Activated CD4-positive, CD25-positive, alpha-beta regulatory T cell treated with anti-CD3 and anti-CD28 coated beads, Interleukin-2, amount 50 U/mL, for 16 hours (primary cell): ENCODE results near the gene HIVEP1.

ENCODE experiments used
- DNase-seq: peaks from one replicate; pipeline ENCODE4 v3.0.0-alpha.2; 2020; ENCODE audit warnings: low read depth, low spot score

HIVEP1 gene

DNA sequence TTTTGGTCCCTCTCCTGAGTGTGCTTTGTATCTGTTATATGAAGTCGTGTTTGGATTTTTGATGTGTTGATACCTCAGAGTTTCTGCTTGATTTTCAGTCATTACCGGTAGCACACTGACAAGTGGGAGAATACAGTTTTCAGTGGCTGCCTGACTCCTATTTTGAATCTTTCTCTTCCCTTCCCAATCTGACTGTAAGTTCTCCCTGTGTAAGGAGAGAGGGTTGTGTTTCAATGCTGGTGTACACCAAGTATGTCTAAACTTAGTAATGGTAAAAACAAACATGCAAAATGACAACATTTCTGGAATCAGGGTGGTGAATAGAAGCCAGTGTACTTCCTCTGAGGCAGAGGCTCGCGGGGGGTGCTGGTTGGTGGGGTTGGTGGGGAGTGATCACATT, 103.4 kb downstream of the HIVEP1 start:
- DNase-seq, result no peak

DNA sequence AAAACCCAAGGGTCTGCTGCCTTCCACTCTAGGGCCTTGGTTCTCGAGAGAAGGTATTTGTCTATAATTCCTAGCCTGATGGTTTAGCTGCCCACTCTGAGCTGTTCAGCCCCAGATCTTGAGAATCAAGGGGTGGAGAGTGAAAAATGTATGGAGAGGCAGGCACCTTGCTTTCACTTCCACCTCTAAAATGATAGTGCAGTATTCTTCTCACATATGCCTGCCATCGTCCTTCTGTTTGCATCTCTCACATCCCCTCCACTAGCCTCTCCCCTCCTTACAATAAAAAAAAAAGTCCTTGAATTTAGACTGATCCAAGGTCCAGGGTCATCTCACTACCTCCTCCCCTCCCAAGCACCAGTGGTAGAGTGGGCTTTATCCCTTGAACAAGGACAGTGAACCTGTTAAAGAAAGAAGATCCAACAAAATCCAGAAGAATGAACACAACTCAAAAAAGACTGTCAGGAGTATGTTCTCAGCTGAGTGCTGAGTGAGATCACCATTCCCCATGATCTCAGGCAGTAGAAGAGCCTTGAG, 104.2 kb downstream of the HIVEP1 start:
- no peak for DNase-seq

DNA sequence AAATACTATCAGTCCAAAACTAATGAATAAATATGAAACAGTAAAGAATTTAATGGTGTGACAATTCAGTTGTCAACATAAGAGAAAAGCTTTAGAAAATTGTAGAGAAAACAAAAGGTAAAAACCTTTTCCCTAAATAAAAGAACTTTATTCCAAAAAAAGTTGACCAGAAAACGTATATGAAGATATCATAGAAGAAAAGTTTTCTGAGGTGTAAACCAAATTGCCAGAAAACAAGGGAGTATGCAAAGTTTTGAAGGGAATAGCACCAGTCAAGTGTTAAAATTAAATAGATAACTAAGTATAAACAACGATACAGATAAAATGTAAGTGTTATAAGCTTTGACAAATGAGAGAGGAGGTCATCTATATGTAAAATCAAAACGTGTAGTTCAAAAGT, 104.9 kb downstream of the HIVEP1 start:
- DNase-seq, result no peak

DNA sequence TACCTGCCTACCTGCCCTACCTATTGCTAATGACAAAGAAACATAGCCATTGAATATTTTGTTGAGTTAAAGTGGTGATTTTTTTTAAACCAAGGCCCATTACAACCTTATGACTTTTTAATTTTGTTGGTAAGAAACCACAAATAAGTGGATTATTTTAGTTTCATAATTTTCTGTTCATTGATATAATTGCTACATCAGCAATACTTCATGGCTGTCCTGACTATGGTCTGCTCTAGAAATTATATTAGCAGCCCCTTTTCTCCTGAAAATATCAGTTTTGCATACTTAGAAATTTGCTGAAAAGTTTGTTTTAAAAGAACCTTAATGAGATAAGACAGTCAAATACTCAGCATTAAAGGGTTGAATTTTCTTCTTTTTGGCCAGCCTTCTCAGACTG, 106.5 kb downstream of the HIVEP1 start:
- no peak for DNase-seq

DNA sequence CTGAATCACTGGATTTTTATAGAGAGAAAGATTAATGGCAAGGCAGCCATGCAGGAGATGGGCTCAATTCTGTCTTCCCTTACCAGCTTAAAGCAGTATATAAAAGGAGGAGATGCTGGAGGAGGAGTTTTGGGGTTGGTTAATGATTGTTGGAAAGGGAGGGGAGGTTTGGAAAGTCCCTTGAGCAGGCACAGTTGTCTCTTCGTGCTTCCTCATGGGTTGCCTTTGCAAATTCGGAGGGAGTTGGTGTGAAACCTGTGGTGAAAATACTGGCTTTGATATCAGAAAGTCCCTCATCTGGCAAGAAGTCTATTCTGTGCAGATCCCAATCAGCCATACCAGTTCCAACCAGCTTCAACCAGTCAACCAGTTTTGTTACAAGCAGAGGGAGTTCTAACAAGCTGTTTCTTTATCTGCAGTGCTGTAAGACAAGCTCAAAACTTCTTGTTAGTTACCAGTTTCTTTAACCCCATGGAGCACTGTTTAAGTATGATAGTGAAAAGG, 107.0 kb downstream of the HIVEP1 start:
- no peak for DNase-seq

DNA sequence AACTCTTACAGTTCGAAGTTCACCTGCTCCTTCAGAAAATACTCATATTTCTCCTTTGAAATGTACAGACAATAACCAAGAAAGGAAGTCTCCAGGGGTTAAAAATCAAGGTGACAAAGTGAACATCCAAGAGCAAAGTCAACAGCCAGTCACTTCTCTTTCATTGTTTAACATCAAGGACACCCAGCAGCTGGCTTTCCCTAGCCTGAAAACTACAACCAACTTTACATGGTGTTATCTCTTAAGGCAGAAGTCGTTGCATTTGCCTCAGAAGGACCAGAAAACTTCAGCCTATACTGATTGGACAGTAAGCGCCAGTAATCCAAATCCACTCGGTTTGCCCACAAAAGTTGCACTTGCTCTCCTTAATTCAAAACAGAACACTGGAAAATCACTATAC, 113.3 kb downstream of the HIVEP1 start:
- no peak for DNase-seq

DNA sequence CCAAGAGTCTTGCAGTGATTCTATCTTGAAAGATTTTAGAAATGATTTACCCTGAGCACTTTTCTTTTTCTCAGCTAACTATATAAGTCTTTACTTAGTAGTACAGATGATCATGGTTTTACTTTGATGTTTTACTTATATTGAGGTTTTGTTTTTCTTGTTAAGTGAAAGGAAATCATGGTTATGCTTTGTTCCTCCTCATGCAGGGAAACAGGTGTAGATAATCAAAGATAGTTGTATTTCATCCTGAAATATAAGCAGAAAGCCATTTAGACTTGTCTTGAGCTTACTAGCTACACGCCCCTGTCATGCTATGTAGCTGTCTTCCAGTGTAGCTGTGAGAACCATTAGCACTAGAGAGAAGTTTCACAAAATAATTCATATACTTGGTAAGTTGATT, 113.9 kb downstream of the HIVEP1 start:
- no peak for DNase-seq

DNA sequence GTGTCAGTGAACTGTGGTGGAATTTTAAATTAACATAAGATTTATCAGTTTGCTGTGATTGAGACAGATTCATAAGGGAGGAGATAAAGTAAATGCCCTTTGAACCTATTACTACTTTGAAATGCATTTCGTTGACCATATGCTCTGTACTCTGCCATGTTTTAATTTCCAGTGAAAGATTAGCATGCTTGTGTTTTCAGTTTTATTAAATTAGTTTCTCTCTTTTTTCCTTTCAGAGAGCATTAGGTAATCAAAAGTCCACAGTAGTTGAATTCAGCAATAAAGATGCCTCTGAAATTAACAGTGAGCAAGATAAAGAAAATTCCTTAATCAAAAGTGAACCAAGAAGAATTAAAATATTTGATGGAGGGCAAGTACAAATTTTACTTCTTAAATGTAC, 117.4 kb downstream of the HIVEP1 start:
- DNase-seq, result no peak

DNA sequence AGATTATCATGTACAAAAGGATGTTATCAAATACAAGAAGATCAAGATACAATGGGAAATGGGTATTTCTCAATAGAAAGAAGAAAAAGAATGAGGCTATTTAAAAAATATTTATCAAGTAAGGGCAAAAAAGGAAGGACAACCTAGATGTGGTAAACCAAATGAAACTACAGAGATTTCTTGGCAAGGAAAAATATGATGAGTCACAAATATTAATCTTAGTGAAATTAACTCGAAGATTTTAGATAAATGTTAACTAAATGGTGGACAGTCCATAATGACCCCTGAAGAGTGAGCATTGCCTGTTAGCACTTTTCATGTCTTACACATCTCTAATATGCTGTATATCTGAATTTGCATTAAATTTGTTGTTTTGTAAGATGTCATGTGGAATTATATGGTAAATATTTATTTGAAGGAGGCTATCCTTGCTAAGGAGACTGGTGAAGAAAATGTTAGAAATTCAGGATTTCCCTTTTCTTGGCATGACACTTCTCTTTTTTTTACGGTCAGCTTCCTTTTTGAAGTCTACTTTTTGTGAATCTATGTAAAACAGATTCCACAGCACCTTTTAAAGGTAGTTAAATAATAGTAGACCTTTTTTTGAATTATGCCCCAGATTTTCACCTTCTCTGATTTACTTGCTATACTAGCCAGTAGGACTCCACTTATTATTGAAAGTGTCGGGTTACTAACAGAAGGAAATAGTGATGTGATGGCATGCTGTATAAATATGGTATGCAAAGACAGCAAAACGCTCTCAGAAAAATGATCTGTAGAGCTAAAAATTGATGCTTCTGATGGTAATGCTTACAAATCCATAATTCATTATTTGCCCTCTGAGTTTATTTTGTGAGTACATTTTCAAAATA, 120.5 kb downstream of the HIVEP1 start:
- DNase-seq, result no peak

DNA sequence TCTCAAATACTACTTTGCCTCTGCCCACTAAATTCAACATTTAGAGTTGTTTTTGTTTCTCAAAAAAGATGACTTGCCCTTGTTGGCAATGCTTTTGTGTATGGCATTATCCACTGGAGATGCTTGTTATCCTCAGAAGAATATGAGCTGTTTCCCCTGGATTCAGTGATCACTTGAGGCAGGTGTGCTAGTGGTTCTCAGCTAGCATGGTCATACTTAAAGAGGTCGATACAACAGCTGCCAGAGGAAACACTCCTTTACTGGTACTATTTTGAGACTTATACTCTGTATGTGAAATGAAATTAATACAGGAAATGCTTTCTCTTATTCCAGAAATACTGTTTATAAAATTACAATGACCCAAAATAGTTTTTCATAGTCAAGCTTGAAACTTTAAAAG, 122.5 kb downstream of the HIVEP1 start:
- DNase-seq, result no peak

DNA sequence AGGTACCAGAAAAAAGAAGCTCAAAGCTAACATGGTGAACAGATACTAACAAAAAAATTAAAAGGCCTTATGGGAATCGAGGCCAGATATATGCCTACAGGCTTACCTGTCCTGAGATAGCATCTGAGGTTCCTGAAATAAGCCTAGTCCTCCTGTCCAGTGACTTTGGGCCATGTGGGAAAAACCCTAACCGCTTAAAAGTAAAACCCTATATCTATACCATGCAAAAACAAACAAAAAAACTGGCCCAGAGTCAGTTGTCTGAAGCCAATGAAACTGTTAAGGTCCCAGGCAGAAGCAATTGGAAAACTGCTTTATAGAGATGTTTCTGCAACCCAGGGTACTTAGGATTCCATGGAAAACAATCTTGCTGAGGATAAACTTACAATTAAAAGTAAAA, 122.9 kb downstream of the HIVEP1 start:
- DNase-seq, result no peak

DNA sequence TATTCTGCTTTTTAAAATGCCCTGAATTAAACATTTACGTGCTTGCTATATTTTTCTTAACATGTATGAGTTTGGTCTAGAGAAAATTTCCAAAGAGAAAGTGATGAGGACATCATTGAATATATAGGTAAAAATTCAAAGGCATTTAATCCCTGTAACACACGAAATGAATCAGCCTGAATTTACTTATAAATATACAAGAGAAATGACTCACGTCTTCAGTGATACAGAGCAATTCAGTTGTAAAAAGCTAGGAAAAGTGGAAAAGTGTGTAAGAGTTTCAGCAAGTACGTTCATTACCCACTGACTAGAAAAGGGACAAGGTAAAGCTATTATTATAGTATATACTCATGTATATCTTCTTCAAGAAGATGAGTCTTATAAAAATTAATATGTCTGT, 124.8 kb downstream of the HIVEP1 start:
- no peak for DNase-seq

DNA sequence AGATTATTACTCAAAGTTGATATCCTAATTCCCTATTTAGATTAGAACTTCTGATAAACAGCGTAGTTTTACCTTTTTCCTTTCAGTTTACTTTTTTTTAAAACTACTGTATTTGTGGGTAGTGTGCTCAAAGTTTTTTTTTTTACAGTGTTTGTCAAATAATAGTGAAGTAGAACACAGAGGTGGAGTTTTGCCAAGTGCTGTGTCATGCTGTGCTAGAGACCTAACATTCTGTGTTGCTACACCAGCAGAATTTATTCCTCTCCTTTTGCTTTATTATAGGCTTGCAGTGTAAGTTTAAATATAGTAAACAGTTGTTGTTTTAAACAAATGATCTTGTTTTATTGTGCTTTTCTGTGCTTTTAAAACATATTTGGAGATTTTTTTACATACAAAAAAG, 125.4 kb downstream of the HIVEP1 start:
- no peak for DNase-seq

DNA sequence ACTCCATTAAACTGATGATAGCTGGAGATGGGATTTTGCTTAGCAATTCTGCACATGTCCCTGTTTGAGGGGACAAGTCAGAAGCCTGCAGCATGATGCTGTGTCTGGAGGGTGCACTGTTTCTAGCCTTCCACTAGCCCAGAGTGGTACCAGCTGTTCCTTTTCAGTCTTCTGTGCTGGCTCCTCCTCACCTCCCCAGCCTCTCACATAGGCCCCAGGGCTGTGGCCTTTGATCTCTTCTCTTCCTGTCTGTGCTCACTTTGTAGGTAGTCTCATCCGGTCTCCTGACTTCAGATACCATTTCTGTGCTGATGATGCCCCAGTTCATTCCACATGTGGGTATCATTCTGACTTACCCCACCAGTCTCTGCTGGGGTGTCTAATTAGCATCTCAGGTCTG, 126.3 kb downstream of the HIVEP1 start:
- DNase-seq, result no peak

DNA sequence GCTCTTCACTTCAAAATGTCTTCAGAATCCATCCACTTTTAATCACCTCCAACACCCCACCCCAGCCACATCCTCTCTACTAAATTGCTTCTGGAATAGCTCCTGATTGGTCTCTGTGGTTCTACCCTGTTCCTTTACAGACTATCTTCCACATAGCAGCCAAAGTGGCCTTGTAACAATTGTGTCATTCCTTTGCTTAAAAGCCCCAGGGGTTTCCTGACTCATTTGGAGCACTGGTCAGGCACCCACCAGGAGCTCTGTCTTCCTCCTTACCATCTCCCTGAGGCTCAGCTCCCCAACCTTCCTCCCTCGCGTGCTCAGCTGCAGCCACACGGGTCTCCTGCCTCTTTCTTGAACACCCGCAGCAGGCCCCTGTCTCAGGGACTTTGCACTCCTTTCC, 126.8 kb downstream of the HIVEP1 start:
- DNase-seq, result no peak

DNA sequence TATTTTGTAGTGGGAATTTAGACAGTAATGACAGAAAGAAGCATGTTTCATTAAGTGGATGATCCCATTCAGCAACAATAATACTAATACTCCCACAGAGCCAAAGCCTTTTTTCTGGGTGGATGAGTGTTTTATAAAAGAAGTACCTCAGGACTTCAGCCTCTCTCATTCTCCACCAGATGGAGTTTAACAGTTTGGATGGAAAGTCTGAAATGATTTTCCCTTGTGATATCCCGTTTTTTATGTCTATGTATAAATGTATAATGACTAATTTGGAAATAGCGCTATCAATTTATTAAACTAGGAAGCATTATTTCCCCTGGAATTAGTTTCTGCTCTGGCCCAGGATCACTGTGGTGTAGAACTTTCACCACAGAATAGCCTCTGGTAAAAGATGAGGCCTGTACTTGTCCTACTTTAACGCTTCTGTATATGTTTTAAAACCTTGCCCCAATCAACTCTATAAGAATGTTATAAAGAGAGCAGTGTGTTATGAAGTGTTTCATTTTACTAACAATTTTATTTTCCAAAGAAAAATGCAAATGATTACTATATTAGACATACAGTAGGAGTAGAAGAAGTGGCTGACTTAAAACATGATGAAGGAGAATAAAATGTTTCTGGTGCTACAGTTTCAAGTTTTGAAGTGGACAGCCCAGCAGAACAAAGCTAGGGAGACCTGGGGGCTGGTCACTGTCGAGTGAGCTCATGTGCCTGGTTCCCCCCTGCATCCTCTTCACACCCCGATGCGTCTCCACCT, 135.6 kb downstream of the HIVEP1 start:
- DNase-seq, result no peak

DNA sequence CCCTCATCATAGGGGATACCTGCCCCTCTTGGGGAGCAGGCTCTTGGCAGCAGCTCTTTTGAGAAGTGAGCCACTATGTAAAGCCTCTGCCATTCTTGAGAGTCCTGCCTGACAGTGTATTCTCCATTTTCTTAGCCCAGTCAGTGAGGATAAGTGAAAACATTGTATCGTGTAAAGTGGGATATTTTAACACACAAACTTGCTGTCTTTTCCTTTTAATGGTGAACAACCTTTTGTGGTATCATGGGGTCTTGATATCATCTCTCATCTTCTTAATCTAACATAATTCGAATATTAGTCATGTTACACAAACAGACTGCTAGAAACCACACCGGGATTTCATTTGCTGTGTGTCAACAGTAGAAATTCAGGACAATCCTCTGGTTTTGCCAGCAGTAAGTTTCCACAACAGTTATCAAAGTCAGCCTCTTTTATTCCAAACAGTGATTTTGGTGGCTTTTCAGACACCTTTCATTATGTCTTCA, 136.2 kb downstream of the HIVEP1 start:
- no peak for DNase-seq

DNA sequence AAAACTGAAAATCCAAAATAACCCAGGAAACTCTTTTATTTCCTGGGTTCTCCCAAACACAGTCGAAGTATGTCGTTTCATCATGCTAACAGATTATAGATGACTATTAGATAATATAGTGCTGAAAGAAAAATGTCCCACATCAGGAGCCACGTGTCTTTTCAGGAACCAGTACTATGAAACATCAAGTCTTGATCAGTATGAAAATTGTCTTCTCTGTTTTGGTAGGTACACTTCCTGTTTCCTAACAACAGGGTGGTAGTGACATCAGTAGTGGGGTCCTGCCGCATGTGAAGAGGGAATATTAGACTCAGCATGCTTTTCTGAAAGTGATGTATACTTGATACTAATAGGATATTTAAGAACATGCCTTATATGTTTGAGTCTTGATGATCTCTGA, 136.7 kb downstream of the HIVEP1 start:
- no peak for DNase-seq

DNA sequence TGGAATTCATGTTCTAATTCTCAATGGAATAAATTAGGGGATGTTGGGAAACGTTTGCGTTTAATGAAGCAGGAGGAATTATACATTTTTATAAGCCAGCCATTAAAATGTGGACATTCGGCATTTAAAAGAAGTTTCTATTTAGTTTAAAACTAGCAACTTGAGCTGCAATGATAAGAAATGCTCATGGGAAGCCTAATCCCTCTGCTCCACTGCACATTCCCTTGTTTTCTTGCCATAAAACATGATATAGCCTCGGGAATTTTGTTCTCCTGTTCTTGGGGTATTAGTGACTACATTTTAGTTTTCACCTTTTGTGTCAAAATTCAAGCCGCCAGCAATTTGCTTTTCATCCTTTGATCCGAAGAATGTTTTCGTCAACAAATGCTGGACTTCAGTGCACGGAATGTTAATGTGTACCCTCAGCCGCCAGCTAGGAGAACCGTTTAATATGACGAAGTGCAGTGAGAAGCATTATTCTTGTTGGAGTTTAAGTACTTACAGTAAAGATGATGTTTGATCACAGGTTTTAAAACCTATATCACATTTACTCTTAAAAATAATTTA, 137.9 kb downstream of the HIVEP1 start:
- no peak for DNase-seq

DNA sequence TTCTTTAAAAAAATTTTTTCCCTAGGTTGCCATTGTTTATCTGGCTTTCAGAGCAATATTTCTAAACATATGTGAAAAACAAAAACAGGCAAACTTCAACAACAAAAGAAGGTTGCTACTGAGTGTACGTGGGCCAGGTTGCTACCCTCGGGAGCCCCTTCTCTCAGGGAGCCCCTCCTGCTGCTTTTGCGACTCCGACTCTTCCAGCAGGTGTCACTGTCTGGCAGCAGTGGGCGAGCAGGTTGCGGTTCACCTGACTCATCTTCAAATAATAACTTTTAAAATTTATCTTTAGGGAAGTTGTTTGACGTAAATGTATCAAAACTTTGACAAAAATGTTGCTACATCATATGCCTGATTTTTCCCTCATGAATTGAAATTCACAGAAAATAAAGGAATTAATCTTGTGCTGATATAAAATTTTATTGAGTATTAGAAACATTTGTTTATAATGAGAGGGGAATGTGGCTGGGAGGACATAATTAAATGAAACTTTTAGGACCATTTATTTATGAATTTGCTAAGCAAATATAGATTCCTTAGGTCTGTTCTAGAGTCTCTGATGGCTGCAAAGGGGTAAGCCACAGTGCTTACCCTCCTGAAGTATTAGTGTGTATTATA, 138.8 kb downstream of the HIVEP1 start:
- no peak for DNase-seq

DNA sequence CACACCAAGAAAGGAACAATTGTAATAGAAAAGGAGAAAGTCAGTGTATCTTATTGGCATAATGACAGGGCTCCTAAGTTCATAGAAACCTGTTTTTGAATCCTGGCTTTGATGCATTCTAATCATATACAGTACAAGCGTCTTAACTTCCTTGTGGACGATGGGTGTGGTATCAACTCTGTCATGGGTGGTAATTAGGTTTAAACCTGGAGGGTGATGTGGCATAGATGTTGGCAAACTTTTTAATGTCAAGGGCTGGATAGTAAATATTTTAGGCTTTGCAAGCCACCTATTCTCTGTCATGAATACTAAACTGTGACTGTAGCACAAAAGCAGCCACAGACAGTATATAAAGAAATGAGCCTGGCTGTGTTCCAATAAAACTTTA, 139.3 kb downstream of the HIVEP1 start:
- no peak for DNase-seq
